Prostate gland (tissue), 2 donors: ENCODE results near the gene EXOSC7.

Experiments used
- POLR2A ChIP-seq: fragments of 450-650 bp; IDR thresholded peaks from one replicate; pipeline ENCODE4 v1.6.1; 2016; ENCODE audit warnings: antibody characterized with exemption, mild to moderate bottlenecking
- POLR2AphosphoS5 ChIP-seq: sonication (generic); formaldehyde crosslinking; IDR thresholded peaks from one replicate; pipeline ENCODE4 v1.6.1; 2017; ENCODE audit warnings: antibody characterized with exemption
- TF ChIP-seq, protein P1 (sequence below), 4 experiments: fragments of 200-600 bp in 2 of 4; fragments of 450-650 bp in 2 of 4; sonication (generic) in 2 of 4; IDR thresholded peaks; 1 replicate in 3 of 4; 2 replicates in 1 of 4; pipeline ENCODE4 v1.5.1; 2016 to 2019; ENCODE audit warnings: antibody characterized with exemption in 4 of 4, mild to moderate bottlenecking in 2 of 4, moderate library complexity in 2 of 4

- TF ChIP-seq POLR2A (no peak), POLR2AphosphoS5 (no peak)
- TF ChIP-seq, protein P1, sequence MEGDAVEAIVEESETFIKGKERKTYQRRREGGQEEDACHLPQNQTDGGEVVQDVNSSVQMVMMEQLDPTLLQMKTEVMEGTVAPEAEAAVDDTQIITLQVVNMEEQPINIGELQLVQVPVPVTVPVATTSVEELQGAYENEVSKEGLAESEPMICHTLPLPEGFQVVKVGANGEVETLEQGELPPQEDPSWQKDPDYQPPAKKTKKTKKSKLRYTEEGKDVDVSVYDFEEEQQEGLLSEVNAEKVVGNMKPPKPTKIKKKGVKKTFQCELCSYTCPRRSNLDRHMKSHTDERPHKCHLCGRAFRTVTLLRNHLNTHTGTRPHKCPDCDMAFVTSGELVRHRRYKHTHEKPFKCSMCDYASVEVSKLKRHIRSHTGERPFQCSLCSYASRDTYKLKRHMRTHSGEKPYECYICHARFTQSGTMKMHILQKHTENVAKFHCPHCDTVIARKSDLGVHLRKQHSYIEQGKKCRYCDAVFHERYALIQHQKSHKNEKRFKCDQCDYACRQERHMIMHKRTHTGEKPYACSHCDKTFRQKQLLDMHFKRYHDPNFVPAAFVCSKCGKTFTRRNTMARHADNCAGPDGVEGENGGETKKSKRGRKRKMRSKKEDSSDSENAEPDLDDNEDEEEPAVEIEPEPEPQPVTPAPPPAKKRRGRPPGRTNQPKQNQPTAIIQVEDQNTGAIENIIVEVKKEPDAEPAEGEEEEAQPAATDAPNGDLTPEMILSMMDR (IDR thresholded peaks at IDR 0.05): no peak
Measured at GRCh38 chr3:45041666-45042065, 65.6 kb downstream of the EXOSC7 start.
